HG03432 (cell line): ENCODE results near the gene LGALS3BP.

ENCODE experiments used
- ATAC-seq: cut with Tn5 transposase; IDR thresholded peaks from one replicate; pipeline ENCODE4 v1.9.1; 2021; ENCODE audit warnings: mild to moderate bottlenecking, moderate library complexity; ENCODE audit not compliant: unreplicated experiment

The LGALS3BP gene

DNA sequence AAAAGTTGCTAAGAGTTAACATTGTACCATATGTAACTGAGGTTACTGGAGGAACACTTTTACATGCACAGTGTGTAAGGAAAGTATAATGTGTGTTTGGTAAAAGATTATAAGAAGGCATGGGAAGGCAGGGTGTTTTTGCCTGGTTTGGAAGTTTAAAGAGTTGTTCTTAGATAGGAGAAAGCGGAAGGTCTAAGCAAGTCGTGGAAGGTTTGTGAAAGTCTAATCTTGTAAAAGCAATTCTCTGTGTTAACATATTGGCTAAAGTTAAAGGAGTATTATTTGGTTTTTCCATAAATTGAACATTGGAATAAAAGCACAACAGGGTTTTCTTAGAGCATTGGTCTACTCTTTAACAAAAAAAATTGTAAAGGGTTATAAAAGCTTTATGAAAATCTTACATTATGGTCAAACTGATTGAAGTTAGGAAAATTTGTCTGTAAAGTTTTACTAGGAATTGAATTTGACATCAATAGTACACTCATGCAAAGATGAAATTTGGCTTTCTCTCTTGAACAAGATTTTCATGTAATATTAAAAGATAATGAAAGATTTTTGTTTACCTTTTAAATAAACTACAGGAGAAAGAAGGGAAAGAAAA is 34.5 kb upstream of the LGALS3BP start:
- ATAC-seq, result no peak

DNA sequence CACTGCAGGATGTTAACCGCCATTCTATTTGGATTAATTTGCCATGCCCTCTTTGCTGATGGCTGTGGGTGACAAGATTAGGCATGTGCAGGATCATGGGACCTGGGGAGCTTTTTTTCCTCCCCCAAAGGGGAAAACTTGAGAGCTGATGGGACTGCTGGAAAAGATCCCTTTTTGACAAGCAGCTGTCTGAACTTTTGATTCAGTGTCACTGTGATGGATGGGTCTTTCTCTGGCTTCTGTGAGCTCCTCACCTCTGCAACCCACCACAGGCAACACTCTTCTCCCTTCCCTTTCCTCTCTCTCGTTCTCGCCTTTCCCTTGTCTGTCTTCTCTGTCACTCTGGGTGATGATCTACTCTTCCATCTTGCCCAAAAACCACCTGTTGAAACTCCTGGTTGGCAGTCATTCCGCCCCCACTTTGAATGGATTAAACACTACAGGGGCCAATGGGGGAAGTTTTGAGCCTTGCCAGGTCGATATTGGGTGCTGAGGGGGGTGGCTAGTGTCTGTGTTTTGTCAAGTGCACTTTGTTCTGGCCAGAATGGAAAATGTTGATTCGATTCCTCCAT is 32.9 kb upstream of the LGALS3BP start:
- no peak for ATAC-seq

DNA sequence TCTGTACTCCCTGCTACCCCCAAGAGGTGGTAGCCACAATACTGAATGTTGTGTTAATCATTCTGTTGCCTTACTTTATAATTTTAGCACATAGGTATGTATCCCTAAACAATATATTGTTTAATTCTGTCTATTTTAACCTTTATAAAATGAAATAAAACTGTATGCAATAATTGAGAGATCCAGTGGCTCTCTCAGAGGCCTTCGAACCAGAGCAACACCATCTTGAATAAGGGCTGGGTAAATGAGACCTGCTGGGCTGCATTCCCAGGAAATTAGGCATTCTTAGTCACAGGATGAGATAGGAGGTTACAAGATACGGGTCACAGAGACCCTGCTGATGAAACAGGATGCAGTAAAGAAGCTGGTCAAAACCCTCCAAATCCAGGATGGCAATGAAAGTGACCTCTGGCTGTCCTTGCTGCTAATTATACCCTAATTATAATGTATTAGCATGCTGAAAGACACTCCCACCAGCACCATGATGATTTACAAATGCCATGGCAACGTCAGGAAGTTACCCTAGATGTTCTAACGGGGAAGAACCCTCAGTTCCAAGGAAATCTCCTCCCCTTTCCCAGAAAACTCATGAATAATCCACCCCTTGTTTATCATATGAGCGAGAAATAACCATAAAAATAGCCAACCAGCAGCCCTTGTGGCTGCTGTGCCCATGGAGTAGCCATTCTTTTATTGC is 31.9 kb upstream of the LGALS3BP start:
- ATAC-seq, result no peak

GRCh38 chr17:79010304-79010646 is 30.6 kb upstream of the LGALS3BP start:
- ATAC-seq, result no peak

GRCh38 chr17:79009397-79010303 is 29.9 kb upstream of the LGALS3BP start, which contains the start of gene CANT1:
TSS of gene CANT1 (minus strand) at chr17:79009764. CDS start at chr17:78997622, 12,142 bp downstream.
- ATAC-seq, result peak; percentile 91

DNA sequence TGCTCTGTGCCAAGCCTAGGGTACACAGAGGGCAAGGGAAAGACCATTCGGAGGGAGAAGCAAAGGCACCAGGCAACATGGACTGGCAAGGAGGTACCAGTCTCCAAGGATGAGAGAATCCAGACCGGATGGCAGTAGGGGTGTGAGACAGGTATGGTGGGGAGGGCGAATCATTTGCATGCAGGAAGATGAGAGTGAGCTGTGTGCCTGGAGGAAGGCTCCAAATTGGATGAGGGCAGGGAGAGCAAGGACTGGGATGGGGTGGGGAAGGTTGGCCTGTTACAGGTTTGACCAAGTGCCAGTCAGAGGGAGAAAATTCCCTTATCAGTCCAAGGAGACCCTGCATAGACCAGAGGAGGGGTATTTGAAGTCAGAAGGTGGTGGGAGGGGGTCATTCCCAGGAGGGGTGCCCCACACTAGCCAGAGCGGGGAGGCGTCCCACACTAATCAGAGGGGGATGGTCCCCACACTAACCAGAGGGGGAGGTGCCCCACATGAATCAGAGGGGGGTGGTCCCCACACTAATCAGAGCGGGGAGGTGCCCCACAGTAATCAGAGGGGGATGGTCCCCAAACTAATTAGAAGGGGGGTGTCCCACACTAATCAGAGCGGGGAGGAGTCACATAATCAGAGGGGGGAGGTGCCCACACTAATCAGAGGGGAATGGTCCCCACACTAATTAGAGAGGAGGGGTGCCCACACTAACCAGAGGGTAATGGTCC is 29.1 kb upstream of the LGALS3BP start:
- no peak for ATAC-seq

GRCh38 chr17:79007504-79008381 is 28.0 kb upstream of the LGALS3BP start:
- no peak for ATAC-seq

DNA sequence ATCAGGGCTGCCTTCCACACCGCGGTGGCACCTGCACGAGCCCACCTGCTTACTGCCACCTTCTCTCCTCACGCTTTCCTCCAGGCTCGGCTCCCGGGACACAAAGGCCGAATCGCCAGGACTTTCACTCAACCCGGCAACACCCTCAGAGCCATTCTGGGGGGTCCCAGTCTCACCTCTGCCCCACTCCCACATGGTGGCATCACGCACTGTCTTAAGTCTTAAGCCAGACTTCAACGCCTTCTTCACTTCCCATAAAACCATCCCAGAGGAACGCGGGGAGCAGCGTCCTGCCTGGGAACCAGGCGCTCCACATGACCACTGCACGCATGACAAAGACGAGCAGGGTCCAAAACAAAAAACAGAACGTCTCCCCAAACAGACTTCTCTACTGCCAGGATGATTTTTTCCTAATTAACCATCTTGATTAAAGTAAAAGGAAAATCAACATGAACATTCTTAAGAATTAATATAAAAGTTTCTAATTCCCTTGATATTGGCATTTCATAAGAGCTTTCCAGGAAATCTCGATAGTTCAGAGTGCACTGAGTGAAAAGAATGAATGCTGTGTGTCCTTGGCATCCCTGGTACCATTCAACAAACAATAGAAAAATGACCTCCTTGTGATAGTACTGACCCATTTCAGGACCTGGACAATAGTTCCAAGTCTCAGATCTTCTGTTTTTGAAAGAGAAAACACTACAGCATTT is 27.2 kb upstream of the LGALS3BP start:
- ATAC-seq, result no peak

DNA sequence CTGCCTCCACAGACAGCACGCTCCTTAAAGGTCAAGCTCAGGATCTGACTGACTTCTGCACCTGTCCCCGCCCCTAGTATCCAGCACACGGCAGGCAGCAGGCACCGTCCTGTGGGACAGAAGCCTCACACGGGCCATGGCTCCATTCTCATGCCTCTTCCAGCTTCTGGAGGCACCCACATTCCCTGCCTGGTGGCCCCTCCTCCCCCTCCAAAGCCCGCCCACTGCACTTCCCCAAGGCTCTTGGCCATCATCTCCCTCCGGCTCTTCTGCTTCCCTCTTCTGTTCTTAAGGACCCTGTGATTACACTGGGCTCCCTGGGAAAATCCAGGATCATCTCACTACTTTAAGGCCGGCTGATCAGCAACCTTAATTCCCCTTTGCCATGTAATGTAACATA is 26.3 kb upstream of the LGALS3BP start:
- ATAC-seq, result no peak

DNA sequence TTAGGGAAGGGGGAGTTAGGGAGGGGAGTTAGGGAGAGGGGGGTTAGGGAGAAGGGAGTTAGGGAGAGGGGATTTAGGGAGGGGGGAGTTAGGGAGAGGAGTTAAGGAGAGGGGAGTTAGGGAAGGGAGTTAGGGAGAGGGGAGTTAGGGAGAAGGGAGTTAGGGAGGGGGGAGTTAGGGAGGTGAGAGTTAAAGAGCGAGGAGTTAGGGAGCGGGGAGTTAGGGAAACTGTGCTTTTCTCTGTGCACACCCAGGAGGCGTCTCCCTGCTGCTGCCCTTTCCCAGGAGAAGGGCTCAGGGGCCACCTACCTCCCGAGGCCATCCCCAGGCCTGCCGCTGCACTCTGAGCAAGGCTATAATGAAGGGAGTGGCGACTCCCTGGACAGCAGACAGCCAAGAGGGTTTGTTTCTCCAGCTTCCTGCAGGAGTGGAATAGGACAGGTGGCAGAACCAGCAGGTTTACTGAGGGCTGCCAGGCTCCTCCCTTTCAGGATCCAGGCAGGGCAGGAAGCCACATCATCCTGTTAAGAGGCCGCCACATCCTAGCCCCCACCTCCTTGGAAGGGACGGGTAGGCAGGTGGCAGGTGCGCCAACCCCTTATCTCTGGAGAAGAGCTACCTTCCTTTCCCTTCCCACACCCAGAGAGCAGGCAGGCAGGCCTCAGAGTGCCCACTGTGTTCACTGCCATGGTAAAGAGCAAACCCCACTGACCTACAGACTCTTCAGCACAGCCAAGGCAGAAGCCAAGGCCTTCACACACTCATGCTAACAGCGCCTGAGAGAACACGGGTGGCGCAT is 25.5 kb upstream of the LGALS3BP start:
- no peak for ATAC-seq

GRCh38 chr17:79003661-79004411 is 24.1 kb upstream of the LGALS3BP start:
- no peak for ATAC-seq

GRCh38 chr17:79002796-79003593 is 23.3 kb upstream of the LGALS3BP start:
- ATAC-seq, result no peak

- ATAC-seq, result no peak
Measured at GRCh38 chr17:79002291-79002690, 22.6 kb upstream of the LGALS3BP start.

- ATAC-seq, result no peak
Measured at GRCh38 chr17:79001190-79002020, 21.7 kb upstream of the LGALS3BP start.

- no peak for ATAC-seq
Measured at GRCh38 chr17:79000396-79001189, 20.9 kb upstream of the LGALS3BP start.
